Lung (tissue), 12 donors: ENCODE measurements around the gene CD72. TPM values are rescaled to one million over a fixed set of nuclear protein-coding genes. Genes with fewer than 3 reads are reported as not detected.

Experiments used
- ATAC-seq: fragments of 200-7000 bp; cut with Tn5 transposase; one replicate; pipeline ENCODE4 v1.9.1; 2020; ENCODE audit warnings: moderate number of reproducible peaks; ENCODE audit not compliant: insufficient read depth, low FRiP score
- DNase-seq, 3 donors: peaks; one replicate each; pipeline ENCODE4 v3.0.0-alpha.2; 2013 to 2017
- H3K27ac ChIP-seq, 2 donors: one replicate each; pipeline ENCODE4 v1.5.1; 2013; ENCODE audit warnings: mild to moderate bottlenecking in 2 of 2, moderate library complexity in 2 of 2, control low read depth in 1 of 2, inconsistent platforms in 1 of 2, low read depth in 1 of 2, low read length in 1 of 2
- H3K27me3 ChIP-seq, 3 donors: one replicate each; pipeline ENCODE4 v1.5.1; 2013; ENCODE audit warnings: low read length in 2 of 3; ENCODE audit not compliant: control insufficient read depth in 3 of 3, insufficient read depth in 3 of 3
- H3K36me3 ChIP-seq, 4 donors: one replicate each; pipeline ENCODE4 v1.5.1; 2013; ENCODE audit warnings: low read length in 4 of 4, mild to moderate bottlenecking in 1 of 4, moderate library complexity in 1 of 4; ENCODE audit not compliant: control insufficient read depth in 4 of 4, insufficient read depth in 4 of 4
- H3K4me1 ChIP-seq, 5 donors: one replicate each; pipeline ENCODE4 v1.5.1; 2013; ENCODE audit warnings: low read length in 5 of 5, mild to moderate bottlenecking in 2 of 5, moderate library complexity in 1 of 5; ENCODE audit not compliant: control insufficient read depth in 5 of 5, insufficient read depth in 5 of 5
- H3K4me3 ChIP-seq: one replicate; pipeline ENCODE4 v1.5.1; 2013; ENCODE audit warnings: mild to moderate bottlenecking, control low read depth, moderate library complexity
- H3K9ac ChIP-seq, 2 donors: one replicate each; pipeline ENCODE4 v1.5.1; 2013; ENCODE audit warnings: low read length in 2 of 2, control low read depth in 1 of 2; ENCODE audit not compliant: insufficient read depth in 1 of 2
- H3K9me3 ChIP-seq, 4 donors: one replicate each; pipeline ENCODE4 v1.5.1; 2013; ENCODE audit warnings: low read length in 3 of 4, mild to moderate bottlenecking in 1 of 4, moderate library complexity in 1 of 4; ENCODE audit not compliant: control insufficient read depth in 4 of 4, insufficient read depth in 3 of 4
- WGBS, 2 donors: extraction: QIAGEN DNeasy Blood & Tissue Kit; methylation state at CpG; one replicate each; pipeline ENCODE4 v1.1.7; 2013; 5-methylcytosine and 5-hydroxymethylcytosine counted together
- polyA plus RNA-seq, 2 donors: library from polyadenylated mRNA; stranded (reverse); fragments of 200-250 nt; gene quantifications; one replicate each; pipeline ENCODE4 v1.2.1, GENCODE V29; 2013
- total RNA-seq, 2 donors: library from RNA; depleted of rRNA in 1 of 2; stranded (reverse); fragments of >200 nt in 1 of 2; gene quantifications; one replicate each; pipeline ENCODE4 v1.2.1, GENCODE V29; 2014 to 2021
- TF ChIP-seq, protein P1 (sequence below): IDR thresholded peaks from 2 replicates; pipeline ENCODE4 v1.5.1; 2012; ENCODE audit warnings: mild to moderate bottlenecking; ENCODE audit errors: control extremely low read depth, extremely low read depth
- donor health status: control.
- donor health status: control.
- donor health status: Bipolar disorder and iron deficiency.
- donor health status: healthy.
- donor health status: DM: yes; HTN: yes; CAD: no.

Gene CD72
- total and polyA plus RNA-seq, 4 donors = 3.1 to 10.6 (median 5.9) TPM

DNA sequence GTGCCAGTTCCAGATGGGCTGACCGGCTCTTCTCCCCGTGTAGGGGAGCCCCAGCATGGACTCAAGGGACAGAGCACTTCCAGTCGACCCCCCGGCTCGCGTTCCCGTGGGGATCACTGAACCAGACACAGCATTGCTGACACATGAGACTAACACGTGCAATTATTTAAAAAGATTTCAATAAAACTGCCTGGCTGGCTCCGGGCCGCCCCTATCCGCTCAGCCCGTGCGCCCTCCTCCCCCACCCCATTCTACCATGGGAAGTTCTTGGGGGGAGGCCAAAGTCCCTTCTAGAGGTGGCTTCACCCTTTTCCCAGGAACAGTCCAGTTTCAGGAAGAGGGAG lies 8.4 kb downstream of the CD72 start:
- ATAC-seq (no peak), DNase-seq (no peak)
- no peaks in the 10 kb centered on the region for H3K9me3 ChIP-seq
- H3K9ac ChIP-seq = no peak overlapping the region
- no peak overlapping the region for H3K27ac ChIP-seq
- WGBS, 2 donors = 88 to 95% methylated on average over 13 of the region's 13 CpGs
- H3K27me3 ChIP-seq = no peaks in the 10 kb centered on the region
- H3K36me3 ChIP-seq = peaks cover 2 to 23% (median 12%) of the 10 kb centered on the region in 4 donors
- H3K4me3 ChIP-seq = no peak overlapping the region
- TF ChIP-seq, protein P1, sequence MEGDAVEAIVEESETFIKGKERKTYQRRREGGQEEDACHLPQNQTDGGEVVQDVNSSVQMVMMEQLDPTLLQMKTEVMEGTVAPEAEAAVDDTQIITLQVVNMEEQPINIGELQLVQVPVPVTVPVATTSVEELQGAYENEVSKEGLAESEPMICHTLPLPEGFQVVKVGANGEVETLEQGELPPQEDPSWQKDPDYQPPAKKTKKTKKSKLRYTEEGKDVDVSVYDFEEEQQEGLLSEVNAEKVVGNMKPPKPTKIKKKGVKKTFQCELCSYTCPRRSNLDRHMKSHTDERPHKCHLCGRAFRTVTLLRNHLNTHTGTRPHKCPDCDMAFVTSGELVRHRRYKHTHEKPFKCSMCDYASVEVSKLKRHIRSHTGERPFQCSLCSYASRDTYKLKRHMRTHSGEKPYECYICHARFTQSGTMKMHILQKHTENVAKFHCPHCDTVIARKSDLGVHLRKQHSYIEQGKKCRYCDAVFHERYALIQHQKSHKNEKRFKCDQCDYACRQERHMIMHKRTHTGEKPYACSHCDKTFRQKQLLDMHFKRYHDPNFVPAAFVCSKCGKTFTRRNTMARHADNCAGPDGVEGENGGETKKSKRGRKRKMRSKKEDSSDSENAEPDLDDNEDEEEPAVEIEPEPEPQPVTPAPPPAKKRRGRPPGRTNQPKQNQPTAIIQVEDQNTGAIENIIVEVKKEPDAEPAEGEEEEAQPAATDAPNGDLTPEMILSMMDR = no peak
- H3K4me1 ChIP-seq = peaks cover 0 to 14% (median 10%) of the 10 kb centered on the region in 5 donors

DNA sequence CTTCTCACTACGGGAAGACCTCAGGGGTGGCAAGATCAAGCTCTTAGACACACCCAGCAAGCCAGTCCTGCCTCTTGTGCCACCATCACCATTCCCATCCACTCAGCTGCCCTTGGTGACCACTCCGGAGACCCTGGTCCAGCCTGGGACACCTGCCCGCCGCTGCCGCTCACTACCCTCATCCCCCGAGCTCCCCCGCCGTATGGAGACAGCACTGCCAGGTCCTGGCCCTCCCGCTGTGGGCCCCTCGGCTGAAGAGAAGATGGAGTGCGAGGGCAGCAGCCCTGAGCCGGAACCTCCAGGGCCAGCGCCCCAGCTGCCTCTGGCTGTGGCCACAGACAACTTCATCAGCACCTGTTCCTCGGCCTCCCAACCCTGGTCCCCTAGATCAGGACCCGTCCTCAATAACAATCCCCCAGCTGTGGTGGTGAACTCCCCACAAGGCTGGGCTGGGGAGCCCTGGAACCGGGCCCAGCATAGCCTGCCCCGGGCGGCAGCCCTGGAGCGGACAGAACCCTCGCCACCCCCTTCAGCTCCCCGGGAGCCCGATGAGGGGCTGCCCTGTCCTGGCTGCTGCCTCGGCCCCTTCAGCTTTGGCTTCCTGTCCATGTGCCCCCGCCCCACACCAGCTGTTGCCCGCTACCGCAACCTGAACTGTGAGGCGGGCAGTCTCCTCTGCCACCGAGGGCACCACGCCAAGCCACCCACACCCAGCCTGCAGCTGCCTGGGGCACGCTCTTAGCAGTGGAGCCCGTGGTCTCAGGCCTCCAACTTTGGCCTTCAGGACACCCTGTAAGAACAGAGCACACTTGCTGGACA lies 9.0 kb downstream of the CD72 start:
- Histone ChIP-seq H3K36me3 (peaks cover 2 to 23% (median 12%) of the 10 kb centered on the region in 4 donors), H3K9me3 (no peaks in the 10 kb centered on the region), H3K27me3 (no peaks in the 10 kb centered on the region), H3K27ac (no peak overlapping the region), H3K4me3 (no peak overlapping the region), H3K9ac (no peak overlapping the region), H3K4me1 (peaks cover 0 to 19% (median 10%) of the 10 kb centered on the region in 5 donors)
- DNase-seq = no peak
- TF ChIP-seq, protein P1 = no peak
- ATAC-seq = no peak
- 92 to 93% methylated on average over 31 of the region's 31 CpGs for WGBS, 2 donors

DNA sequence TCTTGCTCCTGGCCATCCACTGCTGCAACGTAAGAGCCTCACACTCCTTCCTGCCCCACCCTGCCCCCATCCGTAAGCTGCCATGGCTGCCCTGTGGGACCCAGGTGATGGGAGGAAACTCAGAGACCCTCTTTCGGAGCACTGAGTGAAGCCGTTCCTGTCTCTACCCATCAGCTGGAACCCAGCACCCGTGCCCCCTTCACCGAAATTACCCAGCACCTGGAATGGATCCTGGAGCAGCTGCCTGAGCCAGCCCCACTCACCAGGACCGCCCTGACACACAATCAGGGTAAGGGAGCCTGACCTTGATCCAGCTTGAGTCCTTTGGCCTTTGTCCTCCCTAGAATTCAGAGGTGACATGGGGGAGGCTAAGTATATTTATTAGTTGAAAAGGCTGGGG lies 10.0 kb downstream of the CD72 start:
- WGBS, 2 donors = 88 to 91% methylated on average over 7 of the region's 7 CpGs
- H3K36me3 ChIP-seq = peaks cover 2 to 23% (median 12%) of the 10 kb centered on the region in 4 donors
- ATAC-seq (no peak), DNase-seq (no peak)
- H3K9ac ChIP-seq = no peak overlapping the region
- H3K27me3 ChIP-seq = no peaks in the 10 kb centered on the region
- H3K4me3 ChIP-seq = no peak overlapping the region
- peaks cover 0 to 25% (median 10%) of the 10 kb centered on the region in 5 donors for H3K4me1 ChIP-seq
- H3K9me3 ChIP-seq = no peaks in the 10 kb centered on the region
- TF ChIP-seq, protein P1 = no peak
- H3K27ac ChIP-seq = no peak overlapping the region

DNA sequence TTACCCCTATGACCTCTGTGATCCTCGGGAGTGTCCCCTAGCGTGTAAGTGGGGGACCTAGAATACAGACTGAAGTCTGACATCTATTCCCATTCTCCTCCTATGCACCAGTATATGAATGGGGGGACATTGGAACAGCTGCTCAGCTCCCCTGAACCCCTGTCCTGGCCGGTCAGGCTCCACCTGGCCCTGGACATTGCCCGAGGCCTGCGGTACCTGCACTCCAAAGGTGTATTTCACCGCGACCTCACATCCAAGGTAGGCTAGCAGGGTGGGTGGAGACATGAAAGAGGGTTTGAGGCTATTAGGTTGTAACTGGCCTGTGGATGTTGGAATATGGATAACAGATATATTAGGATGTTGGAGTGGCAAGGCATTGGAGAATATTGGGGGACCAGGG lies 11.5 kb downstream of the CD72 start:
- no peak overlapping the region for H3K27ac ChIP-seq

More for the DNA sequence above, 11.5 kb downstream of the CD72 start:
- Histone ChIP-seq H3K9me3 (no peaks in the 10 kb centered on the region), H3K4me1 (peaks cover 0 to 29% (median 10%) of the 10 kb centered on the region in 5 donors), H3K27me3 (no peaks in the 10 kb centered on the region), H3K4me3 (no peak overlapping the region), H3K9ac (no peak overlapping the region), H3K36me3 (peaks cover 2 to 23% (median 12%) of the 10 kb centered on the region in 4 donors)
- DNase-seq (no peak), ATAC-seq (no peak)
- whole genome bisulfite sequencing, 2 donors = 82 to 85% methylated on average over 7 of the region's 7 CpGs
- TF ChIP-seq, protein P1 = no peak
